Measurements from ENCODE around the gene LIN28B.
"Not testable (repeated sequence)": the region's sequence is repeated elsewhere in the genome, so short reads cannot be mapped to it uniquely, and the experiment has no call there.

The LIN28B gene

DNA sequence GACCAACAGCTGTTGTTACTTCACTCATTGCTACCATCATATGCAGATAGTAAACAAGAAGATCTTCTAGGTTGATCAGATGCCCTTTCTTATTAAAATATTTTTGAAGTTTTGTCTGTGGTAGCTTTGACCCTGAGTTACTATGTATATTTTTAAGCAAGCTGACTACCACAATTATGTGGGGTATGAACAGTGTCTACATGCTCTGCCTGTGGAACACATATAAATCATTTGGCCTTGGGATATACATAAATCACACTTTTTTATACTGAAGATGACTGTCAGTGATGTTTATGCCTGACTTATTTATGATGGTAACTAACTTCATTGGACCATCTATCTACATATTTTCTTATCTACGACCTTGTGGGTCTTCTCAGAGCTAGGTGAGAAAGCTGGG, 44.2 kb downstream of the LIN28B start:
- H3K9ac ChIP-seq (ENCODE audit: low read length), result no peak overlapping the region
- H3K4me3 ChIP-seq (ENCODE audit: low read length), result no peak overlapping the region
- peaks cover 5% of the 10 kb centered on the region for H3K4me1 ChIP-seq (ENCODE audit: control insufficient read depth, insufficient read depth, low read length)
- H3K27me3 ChIP-seq (ENCODE audit: control insufficient read depth, insufficient read depth, low read length), result no peaks in the 10 kb centered on the region
- no peak overlapping the region for H3K27ac ChIP-seq (ENCODE audit: low read depth, low read length)
- H3K36me3 ChIP-seq (ENCODE audit: control insufficient read depth, insufficient read depth, low read length), result no peaks in the 10 kb centered on the region

DNA sequence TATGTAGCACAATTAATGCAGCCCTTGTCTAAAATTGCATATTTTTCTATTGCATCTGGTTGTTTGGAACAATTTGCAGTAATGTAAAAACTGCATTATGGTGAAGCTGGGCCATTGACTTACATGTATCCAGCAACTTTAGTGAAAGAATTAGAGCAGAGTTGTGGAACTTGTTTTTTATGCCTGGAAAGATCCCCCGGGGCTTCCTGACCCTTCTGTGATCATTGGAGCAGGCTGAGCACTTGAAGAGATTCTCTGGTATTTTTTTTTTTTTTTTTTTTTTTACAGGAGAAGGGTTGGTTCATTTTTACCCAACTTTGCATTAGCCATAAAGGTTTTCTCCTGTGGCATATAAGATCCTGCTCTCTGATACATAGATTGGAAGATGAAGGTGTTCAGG, 45.0 kb downstream of the LIN28B start:
- no peak overlapping the region for H3K27ac ChIP-seq (ENCODE audit: low read depth, low read length)
- no peaks in the 10 kb centered on the region for H3K4me1 ChIP-seq (ENCODE audit: control insufficient read depth, insufficient read depth, low read length)
- H3K36me3 ChIP-seq (ENCODE audit: control insufficient read depth, insufficient read depth, low read length), result no peaks in the 10 kb centered on the region
- no peak overlapping the region for H3K4me3 ChIP-seq (ENCODE audit: low read length)
- no peaks in the 10 kb centered on the region for H3K27me3 ChIP-seq (ENCODE audit: control insufficient read depth, insufficient read depth, low read length)
- H3K9ac ChIP-seq (ENCODE audit: low read length), result no peak overlapping the region

DNA sequence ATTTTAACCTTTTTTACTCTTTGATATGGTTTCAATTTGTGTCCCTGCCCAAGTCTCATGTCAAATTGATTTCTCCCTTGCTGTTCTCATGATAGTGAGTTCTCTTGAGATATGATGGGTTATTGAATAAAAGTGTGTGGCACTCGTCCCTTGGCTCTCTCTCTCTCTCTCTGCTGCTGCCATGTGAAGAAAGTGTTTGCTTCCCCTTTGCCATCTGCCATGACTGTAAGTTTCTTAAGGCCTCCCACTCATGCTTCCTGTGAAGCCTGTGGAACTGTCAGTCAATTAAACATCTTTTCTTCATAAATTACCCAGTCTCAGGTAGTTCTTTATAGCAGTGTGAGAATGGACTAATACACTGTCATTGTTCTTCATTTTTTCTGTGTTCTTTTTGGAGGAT, 48.5 kb downstream of the LIN28B start:
- H3K4me1 ChIP-seq (ENCODE audit: control insufficient read depth, insufficient read depth, low read length), result no peaks in the 10 kb centered on the region
- H3K36me3 ChIP-seq (ENCODE audit: control insufficient read depth, insufficient read depth, low read length), result no peaks in the 10 kb centered on the region
- no peak overlapping the region for H3K4me3 ChIP-seq (ENCODE audit: low read length)
- no peak overlapping the region for H3K9ac ChIP-seq (ENCODE audit: low read length)
- H3K27ac ChIP-seq (ENCODE audit: low read depth, low read length), result no peak overlapping the region
- H3K27me3 ChIP-seq (ENCODE audit: control insufficient read depth, insufficient read depth, low read length), result no peaks in the 10 kb centered on the region

DNA sequence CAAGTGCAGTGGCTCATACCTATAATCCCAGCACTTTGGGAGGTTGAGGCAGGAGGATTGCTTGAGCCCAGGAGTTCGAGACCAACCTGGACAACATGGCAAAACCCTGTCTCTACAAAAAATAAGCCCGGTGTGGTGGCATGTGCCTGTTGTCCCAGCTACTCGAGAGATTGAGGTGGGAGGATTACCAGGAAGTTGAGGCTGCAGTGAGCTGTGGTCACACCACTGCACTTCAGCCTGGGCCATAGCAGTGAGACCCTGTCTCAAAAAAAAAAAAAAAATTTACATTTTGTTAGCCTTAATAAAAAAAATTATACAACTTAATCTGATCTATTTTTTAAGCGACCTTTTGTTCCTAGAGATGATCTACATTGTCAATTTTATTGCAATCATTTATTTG, 56.6 kb downstream of the LIN28B start:
- H3K9ac ChIP-seq (ENCODE audit: low read length); H3K4me3 ChIP-seq (ENCODE audit: low read length); H3K36me3 ChIP-seq (ENCODE audit: control insufficient read depth, insufficient read depth, low read length); H3K4me1 ChIP-seq (ENCODE audit: control insufficient read depth, insufficient read depth, low read length); H3K27me3 ChIP-seq (ENCODE audit: control insufficient read depth, insufficient read depth, low read length); H3K27ac ChIP-seq (ENCODE audit: low read depth, low read length): not testable (repeated sequence)

DNA sequence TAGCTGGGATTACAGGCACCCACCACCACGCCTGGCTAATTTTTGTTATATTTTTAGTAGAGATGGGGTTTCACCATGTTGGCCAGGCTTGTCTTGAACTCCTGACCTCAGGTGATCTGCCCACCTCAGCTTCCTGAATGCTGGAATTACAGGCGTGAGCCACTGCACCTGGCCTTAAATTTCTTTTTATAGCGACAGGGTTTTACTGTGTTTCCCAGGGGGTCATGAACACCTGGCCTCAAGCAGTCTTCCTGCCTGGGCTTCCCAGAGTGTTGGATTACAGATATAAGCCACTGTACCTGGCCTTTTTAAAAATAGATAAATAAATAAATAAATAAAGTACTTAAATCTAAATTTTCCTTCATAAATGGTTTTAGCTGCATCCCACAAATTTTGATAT, 57.5 kb downstream of the LIN28B start:
- no peaks in the 10 kb centered on the region for H3K4me1 ChIP-seq (ENCODE audit: control insufficient read depth, insufficient read depth, low read length)

DNA sequence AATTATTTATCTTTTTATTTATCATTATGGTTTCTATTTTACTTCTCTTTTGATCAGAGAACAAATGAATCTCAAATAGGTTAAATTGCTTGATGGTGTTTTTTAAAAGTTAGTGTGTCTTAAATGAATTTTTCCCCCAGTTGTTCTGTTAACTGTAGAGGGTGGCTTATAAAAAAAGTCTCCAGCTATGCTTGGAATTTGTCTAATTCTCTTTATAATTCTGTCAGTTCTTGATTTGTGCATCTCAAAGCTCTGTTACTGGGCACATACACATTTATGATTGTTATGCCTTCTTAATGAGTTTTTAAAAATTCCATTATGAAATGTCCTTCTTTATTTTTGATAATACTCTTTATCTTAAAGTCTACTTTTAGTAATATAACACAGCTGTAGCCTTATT, 58.0 kb downstream of the LIN28B start:
- H3K4me3 ChIP-seq (ENCODE audit: low read length), result no peak overlapping the region
- no peaks in the 10 kb centered on the region for H3K27me3 ChIP-seq (ENCODE audit: control insufficient read depth, insufficient read depth, low read length)
- no peaks in the 10 kb centered on the region for H3K36me3 ChIP-seq (ENCODE audit: control insufficient read depth, insufficient read depth, low read length)
- H3K27ac ChIP-seq (ENCODE audit: low read depth, low read length), result no peak overlapping the region
- H3K9ac ChIP-seq (ENCODE audit: low read length), result no peak overlapping the region
- no peaks in the 10 kb centered on the region for H3K4me1 ChIP-seq (ENCODE audit: control insufficient read depth, insufficient read depth, low read length)

More for the DNA sequence above, 57.5 kb downstream of the LIN28B start:
- Histone ChIP-seq H3K36me3 (ENCODE audit: control insufficient read depth, insufficient read depth, low read length) (no peaks in the 10 kb centered on the region), H3K9ac (ENCODE audit: low read length) (no peak overlapping the region), H3K27ac (ENCODE audit: low read depth, low read length) (no peak overlapping the region), H3K4me3 (ENCODE audit: low read length) (no peak overlapping the region), H3K27me3 (ENCODE audit: control insufficient read depth, insufficient read depth, low read length) (no peaks in the 10 kb centered on the region)

DNA sequence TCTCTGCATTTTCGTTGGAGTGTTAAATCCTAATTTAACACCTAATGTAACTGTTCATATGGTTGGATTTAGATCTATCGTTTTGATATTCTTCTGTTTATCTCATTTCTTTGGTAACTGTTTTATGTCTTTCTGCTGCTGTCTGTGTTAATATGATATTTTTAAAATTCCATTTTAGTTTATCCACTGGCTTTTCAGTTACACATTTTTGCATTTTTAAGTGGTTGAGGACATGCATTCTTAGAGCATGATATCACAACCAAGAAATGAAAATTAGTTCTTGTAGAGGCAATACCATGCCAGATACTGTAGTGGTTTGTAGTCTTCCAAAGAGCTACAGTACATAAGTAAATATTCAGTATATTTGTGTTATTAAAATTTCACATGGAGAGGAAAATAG, 58.6 kb downstream of the LIN28B start:
- Histone ChIP-seq H3K36me3 (ENCODE audit: control insufficient read depth, insufficient read depth, low read length) (no peaks in the 10 kb centered on the region), H3K9ac (ENCODE audit: low read length) (no peak overlapping the region), H3K27me3 (ENCODE audit: control insufficient read depth, insufficient read depth, low read length) (no peaks in the 10 kb centered on the region), H3K27ac (ENCODE audit: low read depth, low read length) (no peak overlapping the region), H3K4me1 (ENCODE audit: control insufficient read depth, insufficient read depth, low read length) (no peaks in the 10 kb centered on the region), H3K4me3 (ENCODE audit: low read length) (no peak overlapping the region)

DNA sequence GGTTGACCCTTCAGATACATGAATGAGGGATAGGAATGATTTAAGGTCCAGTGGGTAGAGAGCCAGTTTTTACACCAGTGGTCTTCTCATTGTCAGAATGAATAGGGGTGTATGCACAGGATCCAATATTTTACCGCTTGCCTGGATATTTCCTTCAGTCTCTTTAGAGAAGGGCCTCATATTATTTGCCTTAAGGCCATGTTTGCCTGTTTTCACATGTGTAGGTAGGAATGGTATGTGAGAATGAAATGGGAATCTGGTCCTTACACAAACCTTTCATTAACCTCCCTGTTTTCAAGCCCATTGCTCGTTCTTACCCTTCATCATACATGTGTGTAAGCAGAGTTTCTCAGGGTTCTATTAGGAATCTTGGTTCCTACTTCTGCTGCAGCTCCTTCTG, 62.4 kb downstream of the LIN28B start:
- Histone ChIP-seq H3K9ac (ENCODE audit: low read length) (no peak overlapping the region), H3K4me1 (ENCODE audit: control insufficient read depth, insufficient read depth, low read length) (no peaks in the 10 kb centered on the region)

DNA sequence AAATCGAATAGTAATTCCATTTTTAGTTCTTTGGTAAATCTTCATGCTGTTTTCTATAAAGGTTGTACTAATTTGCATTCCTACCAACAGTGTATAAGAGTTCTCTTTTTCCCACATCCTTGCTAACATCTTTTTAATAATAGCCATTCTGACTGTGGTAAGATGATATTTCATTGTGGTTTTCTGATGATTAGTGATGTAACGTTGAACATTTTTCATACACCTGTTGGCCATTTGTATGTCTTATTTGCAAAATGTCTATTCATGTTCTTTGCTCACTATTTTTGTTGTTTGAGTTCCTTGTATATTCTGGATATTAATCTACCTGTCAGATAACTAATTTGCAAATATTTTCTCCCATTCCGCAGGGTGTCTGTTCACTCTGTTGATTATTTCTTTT, 64.5 kb downstream of the LIN28B start:
- H3K4me3 ChIP-seq (ENCODE audit: low read length), result no peak overlapping the region
- H3K27ac ChIP-seq (ENCODE audit: low read depth, low read length), result no peak overlapping the region
- no peaks in the 10 kb centered on the region for H3K36me3 ChIP-seq (ENCODE audit: control insufficient read depth, insufficient read depth, low read length)
- no peaks in the 10 kb centered on the region for H3K27me3 ChIP-seq (ENCODE audit: control insufficient read depth, insufficient read depth, low read length)
- no peak overlapping the region for H3K9ac ChIP-seq (ENCODE audit: low read length)
- H3K4me1 ChIP-seq (ENCODE audit: control insufficient read depth, insufficient read depth, low read length), result no peaks in the 10 kb centered on the region

More for the DNA sequence above, 62.4 kb downstream of the LIN28B start:
- no peaks in the 10 kb centered on the region for H3K36me3 ChIP-seq (ENCODE audit: control insufficient read depth, insufficient read depth, low read length)
- no peaks in the 10 kb centered on the region for H3K27me3 ChIP-seq (ENCODE audit: control insufficient read depth, insufficient read depth, low read length)
- H3K4me3 ChIP-seq (ENCODE audit: low read length), result no peak overlapping the region
- H3K27ac ChIP-seq (ENCODE audit: low read depth, low read length), result no peak overlapping the region

DNA sequence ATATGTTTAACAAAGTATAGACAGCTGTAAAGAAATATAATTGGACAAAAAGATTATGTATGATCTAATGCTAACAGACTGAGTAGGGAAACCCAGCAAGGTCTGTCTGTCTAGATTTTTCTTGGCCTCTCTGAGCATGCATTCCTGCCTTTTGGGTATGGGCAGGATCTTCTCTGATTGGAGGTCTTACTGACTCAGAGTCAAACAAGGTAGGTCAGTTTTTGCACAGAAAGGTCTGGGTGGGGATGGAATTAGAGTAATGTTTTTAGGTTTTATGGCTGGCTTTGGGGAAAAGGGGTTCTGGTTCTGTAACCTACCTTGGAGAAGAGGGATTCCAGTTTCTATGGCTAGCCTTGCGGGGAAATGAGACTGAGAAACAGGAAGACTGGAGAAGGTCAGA, 65.5 kb downstream of the LIN28B start:
- Histone ChIP-seq H3K4me3 (ENCODE audit: low read length) (no peak overlapping the region), H3K4me1 (ENCODE audit: control insufficient read depth, insufficient read depth, low read length) (no peaks in the 10 kb centered on the region), H3K27me3 (ENCODE audit: control insufficient read depth, insufficient read depth, low read length) (no peaks in the 10 kb centered on the region), H3K36me3 (ENCODE audit: control insufficient read depth, insufficient read depth, low read length) (no peaks in the 10 kb centered on the region), H3K9ac (ENCODE audit: low read length) (no peak overlapping the region), H3K27ac (ENCODE audit: low read depth, low read length) (no peak overlapping the region)

DNA sequence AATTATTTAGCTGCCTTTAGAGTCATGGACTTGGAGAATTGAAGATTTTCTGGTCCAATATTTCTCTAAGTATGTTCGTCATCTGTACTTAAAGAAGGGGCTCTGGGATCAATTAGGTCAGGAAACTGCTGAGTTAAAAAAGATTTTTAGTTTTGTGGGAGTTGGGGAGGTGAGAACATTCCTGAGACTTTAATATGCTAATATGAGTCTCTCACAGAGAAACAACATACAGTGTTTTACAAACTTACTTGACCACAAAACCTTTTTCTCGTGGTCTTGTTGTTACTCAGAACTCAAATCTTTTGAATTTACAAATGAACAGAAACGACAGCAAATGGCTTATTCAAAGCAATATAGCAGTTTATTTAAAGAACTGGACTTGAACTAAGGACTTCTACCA, 67.9 kb downstream of the LIN28B start:
- H3K27me3 ChIP-seq (ENCODE audit: control insufficient read depth, insufficient read depth, low read length), result no peaks in the 10 kb centered on the region
- no peaks in the 10 kb centered on the region for H3K36me3 ChIP-seq (ENCODE audit: control insufficient read depth, insufficient read depth, low read length)
- H3K27ac ChIP-seq (ENCODE audit: low read depth, low read length), result no peak overlapping the region
- H3K4me3 ChIP-seq (ENCODE audit: low read length), result no peak overlapping the region
- H3K9ac ChIP-seq (ENCODE audit: low read length), result no peak overlapping the region
- H3K4me1 ChIP-seq (ENCODE audit: control insufficient read depth, insufficient read depth, low read length), result no peaks in the 10 kb centered on the region

DNA sequence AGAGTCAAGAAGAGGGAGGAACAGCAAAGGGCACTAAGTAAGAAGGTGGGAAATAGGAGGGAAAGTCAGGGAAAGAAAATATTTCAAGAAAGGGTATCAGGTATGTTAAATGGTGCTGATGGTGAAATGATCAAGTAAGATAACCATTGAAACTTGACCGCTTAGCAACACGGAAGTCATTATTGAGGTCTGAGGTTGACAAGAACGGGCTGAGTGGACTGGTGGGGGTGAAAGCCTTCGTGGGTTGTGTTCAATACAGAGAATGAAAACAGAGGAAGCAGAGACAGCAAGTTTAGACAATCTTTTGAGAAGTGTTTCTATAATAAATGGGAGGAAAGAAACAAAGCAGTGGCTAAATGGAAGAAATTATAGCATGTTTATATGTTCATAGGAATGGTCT, 72.0 kb downstream of the LIN28B start:
- no peak overlapping the region for H3K27ac ChIP-seq (ENCODE audit: low read depth, low read length)
- H3K4me3 ChIP-seq (ENCODE audit: low read length), result no peak overlapping the region
- H3K9ac ChIP-seq (ENCODE audit: low read length), result no peak overlapping the region
- H3K27me3 ChIP-seq (ENCODE audit: control insufficient read depth, insufficient read depth, low read length), result no peaks in the 10 kb centered on the region
- H3K4me1 ChIP-seq (ENCODE audit: control insufficient read depth, insufficient read depth, low read length), result no peaks in the 10 kb centered on the region
- H3K36me3 ChIP-seq (ENCODE audit: control insufficient read depth, insufficient read depth, low read length), result no peaks in the 10 kb centered on the region

DNA sequence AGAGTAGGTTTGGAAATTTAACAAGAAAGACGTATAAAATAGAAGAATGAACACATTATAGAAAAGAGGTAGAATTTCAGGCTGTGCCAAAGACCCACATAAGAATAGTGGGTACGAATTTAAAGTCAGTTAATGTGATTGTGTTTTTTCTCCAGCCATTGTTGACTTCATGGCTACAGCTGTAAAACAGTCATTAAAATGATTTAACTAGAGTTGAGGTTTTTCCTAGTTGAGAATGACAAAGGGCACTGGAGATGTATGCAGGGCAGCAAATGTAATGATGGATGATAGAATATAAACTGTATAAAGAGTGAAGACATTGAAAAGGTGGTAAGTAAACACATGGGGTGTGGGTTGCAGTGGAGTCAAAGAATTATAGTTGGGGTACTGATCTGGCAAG, 72.7 kb downstream of the LIN28B start:
- Histone ChIP-seq H3K36me3 (ENCODE audit: control insufficient read depth, insufficient read depth, low read length) (no peaks in the 10 kb centered on the region), H3K4me3 (ENCODE audit: low read length) (no peak overlapping the region)

DNA sequence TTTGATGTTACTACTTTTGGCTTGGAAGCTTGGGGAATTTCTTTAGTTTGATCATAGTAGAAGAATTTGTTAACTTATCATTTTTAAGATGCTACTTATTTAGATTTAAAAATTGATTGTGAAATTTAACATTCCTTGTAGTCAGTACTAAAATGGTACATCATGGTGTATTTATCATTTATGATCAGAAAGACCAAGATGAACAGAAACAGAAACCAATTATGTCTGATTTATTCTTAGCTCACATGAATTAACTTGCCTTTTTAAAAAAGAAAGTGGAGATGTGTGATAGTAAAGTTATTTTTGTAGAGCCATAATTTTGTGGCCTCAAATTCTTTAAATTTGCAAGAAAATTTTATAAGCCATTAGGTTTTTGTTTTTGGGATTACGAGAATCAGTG, 77.6 kb downstream of the LIN28B start:
- Histone ChIP-seq H3K36me3 (ENCODE audit: control insufficient read depth, insufficient read depth, low read length) (no peaks in the 10 kb centered on the region), H3K27ac (ENCODE audit: low read depth, low read length) (no peak overlapping the region), H3K4me1 (ENCODE audit: control insufficient read depth, insufficient read depth, low read length) (no peaks in the 10 kb centered on the region), H3K4me3 (ENCODE audit: low read length) (no peak overlapping the region), H3K27me3 (ENCODE audit: control insufficient read depth, insufficient read depth, low read length) (no peaks in the 10 kb centered on the region), H3K9ac (ENCODE audit: low read length) (no peak overlapping the region)

More for the DNA sequence above, 72.7 kb downstream of the LIN28B start:
- Histone ChIP-seq H3K4me1 (ENCODE audit: control insufficient read depth, insufficient read depth, low read length) (no peaks in the 10 kb centered on the region), H3K27me3 (ENCODE audit: control insufficient read depth, insufficient read depth, low read length) (no peaks in the 10 kb centered on the region), H3K9ac (ENCODE audit: low read length) (no peak overlapping the region), H3K27ac (ENCODE audit: low read depth, low read length) (no peak overlapping the region)

Measured in rectal smooth muscle tissue (tissue), 1 donor.